ENCODE results near the gene RPE65.
"Not testable (repeated sequence)": the region's sequence is repeated elsewhere in the genome, so short reads cannot be mapped to it uniquely, and the experiment has no call there.

The RPE65 gene

DNA sequence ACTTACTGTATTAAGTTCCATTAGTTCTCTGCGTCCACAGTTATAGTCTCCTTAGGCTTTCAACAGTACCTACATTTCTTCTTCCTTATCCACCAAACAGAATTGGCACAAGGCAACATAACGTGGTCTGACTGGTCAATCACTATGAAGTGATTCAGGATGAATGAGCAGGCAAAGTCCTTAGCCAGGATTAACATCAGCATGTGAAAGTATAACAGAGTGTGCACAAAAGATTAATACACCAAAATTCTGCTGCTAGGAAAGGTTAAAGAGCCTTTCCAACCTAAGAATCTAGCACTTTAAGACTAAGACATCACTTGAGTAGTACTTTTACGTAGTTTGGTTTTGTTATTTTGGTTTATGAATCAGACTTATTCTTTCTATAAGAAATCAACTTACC, 31.3 kb upstream of the RPE65 start:
- no peaks in the 10 kb centered on the region for H3K79me2 ChIP-seq (ENCODE audit: insufficient read depth, low read length)
- no peaks in the 10 kb centered on the region for H3K27me3 ChIP-seq (ENCODE audit: insufficient read depth, low read length, poor library complexity)
- no peak overlapping the region for H3K9ac ChIP-seq (ENCODE audit: low read depth, low read length)
- TF ChIP-seq, protein P1, sequence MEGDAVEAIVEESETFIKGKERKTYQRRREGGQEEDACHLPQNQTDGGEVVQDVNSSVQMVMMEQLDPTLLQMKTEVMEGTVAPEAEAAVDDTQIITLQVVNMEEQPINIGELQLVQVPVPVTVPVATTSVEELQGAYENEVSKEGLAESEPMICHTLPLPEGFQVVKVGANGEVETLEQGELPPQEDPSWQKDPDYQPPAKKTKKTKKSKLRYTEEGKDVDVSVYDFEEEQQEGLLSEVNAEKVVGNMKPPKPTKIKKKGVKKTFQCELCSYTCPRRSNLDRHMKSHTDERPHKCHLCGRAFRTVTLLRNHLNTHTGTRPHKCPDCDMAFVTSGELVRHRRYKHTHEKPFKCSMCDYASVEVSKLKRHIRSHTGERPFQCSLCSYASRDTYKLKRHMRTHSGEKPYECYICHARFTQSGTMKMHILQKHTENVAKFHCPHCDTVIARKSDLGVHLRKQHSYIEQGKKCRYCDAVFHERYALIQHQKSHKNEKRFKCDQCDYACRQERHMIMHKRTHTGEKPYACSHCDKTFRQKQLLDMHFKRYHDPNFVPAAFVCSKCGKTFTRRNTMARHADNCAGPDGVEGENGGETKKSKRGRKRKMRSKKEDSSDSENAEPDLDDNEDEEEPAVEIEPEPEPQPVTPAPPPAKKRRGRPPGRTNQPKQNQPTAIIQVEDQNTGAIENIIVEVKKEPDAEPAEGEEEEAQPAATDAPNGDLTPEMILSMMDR (IDR thresholded peaks at IDR 0.05; ENCODE audit: borderline replicate concordance, extremely low read depth, low read length, poor library complexity, severe bottlenecking) = no peak
- TF ChIP-seq EZH2 (IDR thresholded peaks at IDR 0.05; ENCODE audit: borderline replicate concordance, low read depth, low read length, severe bottlenecking) = no peak
- no peaks in the 10 kb centered on the region for H3K9me3 ChIP-seq (ENCODE audit: insufficient read depth, low read length, severe bottlenecking)
- H3K4me2 ChIP-seq (ENCODE audit: insufficient read depth, low read length) = no peak overlapping the region
- H3K36me3 ChIP-seq (ENCODE audit: insufficient read depth, low read length) = peaks cover 89% of the 10 kb centered on the region
- H3K27ac ChIP-seq (ENCODE audit: low read length) = no peak overlapping the region
- ATAC-seq (ENCODE audit: insufficient read depth, low read depth) (no peak), DNase-seq (no peak)
- H2AFZ ChIP-seq (ENCODE audit: low read depth, low read length) = no peak overlapping the region
- H3K4me3 ChIP-seq (ENCODE audit: low read depth in 1 of 2, low read length in 2 of 2) = no peak overlapping the region
- H4K20me1 ChIP-seq (ENCODE audit: insufficient read depth, low read length) = no peaks in the 10 kb centered on the region
- no peaks in the 10 kb centered on the region for H3K4me1 ChIP-seq (ENCODE audit: insufficient read depth, low read length)

DNA sequence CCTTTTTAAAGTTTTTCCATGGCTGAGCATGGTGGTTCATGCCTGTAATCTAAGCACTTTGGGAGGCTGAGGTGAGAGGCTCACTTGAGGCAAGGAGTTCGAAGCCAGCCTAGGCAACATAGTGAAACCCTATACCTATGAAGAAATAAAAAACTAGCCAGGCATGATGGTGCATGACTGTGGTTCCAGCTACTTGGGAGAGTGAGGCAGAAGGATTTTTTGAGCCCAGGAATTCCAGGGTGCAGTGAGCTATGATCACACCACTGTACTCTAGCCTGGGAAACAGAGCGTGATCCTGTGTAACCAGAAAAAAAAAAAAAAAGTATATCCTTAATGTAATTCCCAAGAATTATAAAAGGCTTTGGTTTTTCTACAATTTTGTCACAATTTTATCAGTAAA, 29.7 kb upstream of the RPE65 start:
- no peaks in the 10 kb centered on the region for H3K79me2 ChIP-seq (ENCODE audit: insufficient read depth, low read length)
- H3K9ac ChIP-seq (ENCODE audit: low read depth, low read length) = no peak overlapping the region
- H3K4me1 ChIP-seq (ENCODE audit: insufficient read depth, low read length) = no peaks in the 10 kb centered on the region
- peaks cover 89% of the 10 kb centered on the region for H3K36me3 ChIP-seq (ENCODE audit: insufficient read depth, low read length)
- no peak for ATAC-seq (ENCODE audit: insufficient read depth, low read depth)
- H3K27me3 ChIP-seq (ENCODE audit: insufficient read depth, low read length, poor library complexity) = no peaks in the 10 kb centered on the region
- no peaks in the 10 kb centered on the region for H3K9me3 ChIP-seq (ENCODE audit: insufficient read depth, low read length, severe bottlenecking)
- TF ChIP-seq, protein P1 (IDR thresholded peaks at IDR 0.05; ENCODE audit: borderline replicate concordance, extremely low read depth, low read length, poor library complexity, severe bottlenecking) = no peak
- no peak for TF ChIP-seq EZH2 (IDR thresholded peaks at IDR 0.05; ENCODE audit: borderline replicate concordance, low read depth, low read length, severe bottlenecking)
- H2AFZ ChIP-seq (ENCODE audit: low read depth, low read length) = no peak overlapping the region
- H3K4me2 ChIP-seq (ENCODE audit: insufficient read depth, low read length) = no peak overlapping the region
- H4K20me1 ChIP-seq (ENCODE audit: insufficient read depth, low read length) = no peaks in the 10 kb centered on the region
- DNase-seq = no peak
- no peak overlapping the region for H3K27ac ChIP-seq (ENCODE audit: low read length)
- no peak overlapping the region for H3K4me3 ChIP-seq (ENCODE audit: low read depth in 1 of 2, low read length in 2 of 2)

DNA sequence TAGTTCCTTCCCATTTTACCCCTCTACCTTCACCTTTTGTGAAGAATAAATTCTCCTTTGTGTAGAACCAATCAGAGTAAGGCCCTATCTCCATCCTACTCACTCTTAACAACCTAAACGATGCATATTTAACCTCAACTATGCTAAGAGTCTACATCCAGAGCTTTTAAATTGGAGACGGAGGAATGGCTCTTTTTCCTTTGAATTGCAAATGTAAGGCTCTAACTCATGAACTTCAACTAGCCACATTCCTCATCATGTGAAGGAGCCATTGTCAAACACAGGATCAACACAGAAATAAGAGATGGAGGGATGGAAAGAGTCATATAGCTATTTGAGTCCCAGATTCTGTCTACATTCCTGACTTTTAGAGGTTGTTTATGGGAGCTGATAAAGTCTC, 28.9 kb upstream of the RPE65 start:
- H2AFZ ChIP-seq (ENCODE audit: low read depth, low read length) = no peak overlapping the region
- no peaks in the 10 kb centered on the region for H3K9me3 ChIP-seq (ENCODE audit: insufficient read depth, low read length, severe bottlenecking)
- no peaks in the 10 kb centered on the region for H3K79me2 ChIP-seq (ENCODE audit: insufficient read depth, low read length)
- H3K27me3 ChIP-seq (ENCODE audit: insufficient read depth, low read length, poor library complexity) = no peaks in the 10 kb centered on the region
- no peak overlapping the region for H3K27ac ChIP-seq (ENCODE audit: low read length)
- no peak overlapping the region for H3K9ac ChIP-seq (ENCODE audit: low read depth, low read length)
- DNase-seq = no peak
- H3K4me1 ChIP-seq (ENCODE audit: insufficient read depth, low read length) = no peaks in the 10 kb centered on the region
- peaks cover 83% of the 10 kb centered on the region for H3K36me3 ChIP-seq (ENCODE audit: insufficient read depth, low read length)
- TF ChIP-seq EZH2 (IDR thresholded peaks at IDR 0.05; ENCODE audit: borderline replicate concordance, low read depth, low read length, severe bottlenecking) = no peak
- TF ChIP-seq, protein P1 (IDR thresholded peaks at IDR 0.05; ENCODE audit: borderline replicate concordance, extremely low read depth, low read length, poor library complexity, severe bottlenecking) = no peak
- no peak overlapping the region for H3K4me2 ChIP-seq (ENCODE audit: insufficient read depth, low read length)
- H4K20me1 ChIP-seq (ENCODE audit: insufficient read depth, low read length) = no peaks in the 10 kb centered on the region
- no peak overlapping the region for H3K4me3 ChIP-seq (ENCODE audit: low read depth in 1 of 2, low read length in 2 of 2)
- no peak for ATAC-seq (ENCODE audit: insufficient read depth, low read depth)

DNA sequence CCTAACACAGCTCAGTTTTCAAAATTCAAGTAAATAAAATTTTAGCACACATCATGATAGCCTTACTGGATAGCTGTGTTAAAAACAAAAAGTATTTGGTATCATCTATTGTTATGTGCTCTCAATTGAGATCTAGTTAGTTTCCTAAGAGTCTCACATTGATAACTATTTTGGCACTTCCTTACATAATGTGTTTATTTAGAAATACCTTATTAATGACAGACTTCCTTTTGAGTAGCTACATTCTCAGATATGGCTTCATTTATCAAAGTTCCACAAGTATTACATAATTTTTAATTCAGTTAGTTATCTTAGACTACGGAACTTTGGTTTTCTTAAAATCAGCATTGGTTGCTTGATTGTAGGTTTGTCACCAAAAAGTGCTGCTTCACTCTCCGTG, 26.9 kb upstream of the RPE65 start:
- H3K36me3 ChIP-seq (ENCODE audit: insufficient read depth, low read length) = peaks cover 66% of the 10 kb centered on the region
- not testable (repeated sequence) for H3K27ac ChIP-seq (ENCODE audit: low read length); H3K79me2 ChIP-seq (ENCODE audit: insufficient read depth, low read length); ATAC-seq (ENCODE audit: insufficient read depth, low read depth); H3K4me1 ChIP-seq (ENCODE audit: insufficient read depth, low read length); H4K20me1 ChIP-seq (ENCODE audit: insufficient read depth, low read length); H3K4me3 ChIP-seq (ENCODE audit: low read depth in 1 of 2, low read length in 2 of 2); H2AFZ ChIP-seq (ENCODE audit: low read depth, low read length); DNase-seq; H3K27me3 ChIP-seq (ENCODE audit: insufficient read depth, low read length, poor library complexity); H3K4me2 ChIP-seq (ENCODE audit: insufficient read depth, low read length); H3K9ac ChIP-seq (ENCODE audit: low read depth, low read length); H3K9me3 ChIP-seq (ENCODE audit: insufficient read depth, low read length, severe bottlenecking)

All from DND-41 (cell line).